Diencephalon (tissue), 1 donor: ENCODE measurements around the gene TINCR. TPM values are rescaled to one million over a fixed set of nuclear protein-coding genes. Genes with fewer than 3 reads are reported as not detected.

Experiments
- small RNA-seq: library from RNA; depleted of rRNA; stranded (forward); fragments of <200 nt; gene quantifications from one replicate; pipeline ENCODE3, GENCODE V24; 2014
- total RNA-seq: library from RNA; depleted of rRNA; stranded (reverse); fragments of >200 nt; gene quantifications from one replicate; pipeline ENCODE4 v1.2.3, GENCODE V29; 2014

Gene TINCR
- total RNA-seq = 13.4 TPM

GRCh38 chr19:5567360-5567969, at the start of gene TINCR:
TSS of gene TINCR (minus strand) at chr19:5567953.

Small RNAs within 50 kb of the gene (small RNA-seq; reads per million reads assigned to genes)
- not detected for gene SNRPEP4

Other genes with a start within 250 kb of the TINCR start
- gene PTPRS, start 227.1 kb downstream of the TINCR start, total RNA-seq = 269 TPM
- gene ZNRF4, start 112.5 kb downstream of the TINCR start, total RNA-seq = not detected
- 57.2 TPM for gene SAFB2, start 54.8 kb upstream of the TINCR start, total RNA-seq
- 92.0 TPM for gene SAFB, start 55.1 kb upstream of the TINCR start, total RNA-seq
- 27.2 TPM for gene MICOS13, start 112.6 kb upstream of the TINCR start, total RNA-seq
- 39.9 TPM for gene HSD11B1L, start 113.1 kb upstream of the TINCR start, total RNA-seq
- 281 TPM for gene RPL36, start 122.3 kb upstream of the TINCR start, total RNA-seq
- gene LONP1, start 152.2 kb upstream of the TINCR start, total RNA-seq = 50.5 TPM
- gene CATSPERD, start 152.7 kb upstream of the TINCR start, total RNA-seq = 0.23 TPM
- gene PRR22, start 216.8 kb upstream of the TINCR start, total RNA-seq = 0.69 TPM
- gene DUS3L, start 223.2 kb upstream of the TINCR start, total RNA-seq = 10.6 TPM
- gene NRTN, start 237.1 kb upstream of the TINCR start, total RNA-seq = not detected